Inflammatory macrophage treated with lipopolysaccharide for 1 hour (primary cell): ENCODE data around the gene MACIR.

Experiments
- DNase-seq, 2 donors: peaks; one replicate each; pipeline ENCODE4 v3.0.0-alpha.2; 2020 to 2022

The MACIR gene

DNA sequence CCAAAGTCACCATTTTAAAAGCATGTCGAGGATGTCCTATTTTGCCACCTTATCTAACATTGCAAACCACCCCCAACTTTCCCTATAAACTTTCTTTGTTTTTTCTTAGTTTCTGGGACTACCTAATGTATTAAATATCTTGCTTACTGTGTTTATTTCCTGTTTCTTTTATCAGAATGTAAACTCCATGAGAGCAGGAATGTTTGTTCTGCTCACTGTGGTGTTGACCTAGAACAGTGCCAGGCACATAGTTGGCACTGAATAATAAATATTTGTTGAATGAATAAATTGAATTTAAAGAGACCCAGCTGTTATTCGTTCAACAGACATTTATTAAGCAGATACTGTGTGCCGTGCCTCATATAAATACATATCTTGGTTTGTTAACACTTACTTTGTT lies 35.2 kb downstream of the MACIR start:
- DNase-seq: no peak

DNA sequence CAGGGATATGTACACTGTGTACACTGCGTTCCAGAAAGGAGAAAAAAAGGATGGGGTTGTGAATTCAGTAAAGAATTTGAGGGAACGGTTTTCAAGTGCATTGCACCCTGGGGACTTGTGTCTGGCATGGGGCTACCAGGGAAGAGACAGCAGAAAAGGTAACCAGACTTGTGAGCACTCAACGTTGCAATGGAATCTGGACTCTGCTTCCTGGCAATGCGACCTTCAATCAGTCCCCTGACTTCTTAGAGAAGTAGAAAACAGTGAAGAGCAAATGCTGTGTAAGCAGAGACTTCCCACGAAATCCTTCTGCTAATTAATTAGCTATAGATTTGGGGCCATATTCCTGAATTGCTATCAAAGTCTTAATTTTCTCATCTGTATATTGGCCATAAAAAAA lies 36.3 kb downstream of the MACIR start:
- DNase-seq: no peak

DNA sequence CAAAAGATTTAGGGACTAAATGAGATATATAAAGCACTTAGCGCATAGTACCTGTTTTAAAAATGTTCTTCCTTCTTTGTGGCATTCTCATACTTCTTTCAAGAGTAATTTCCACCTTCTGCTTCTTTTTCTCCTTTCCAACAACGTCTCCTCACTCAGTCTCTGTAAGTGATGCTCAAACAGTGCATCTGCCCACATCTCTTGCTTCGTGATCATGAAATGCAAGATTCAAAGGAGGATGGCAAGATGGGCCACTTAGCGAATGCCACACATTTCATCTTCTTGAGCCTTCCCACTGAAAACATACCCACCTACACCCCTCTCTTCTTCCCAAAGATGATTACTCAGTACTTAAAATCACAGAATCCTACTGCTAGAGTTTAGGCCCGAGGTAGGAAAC lies 36.9 kb downstream of the MACIR start:
- no peak for DNase-seq

DNA sequence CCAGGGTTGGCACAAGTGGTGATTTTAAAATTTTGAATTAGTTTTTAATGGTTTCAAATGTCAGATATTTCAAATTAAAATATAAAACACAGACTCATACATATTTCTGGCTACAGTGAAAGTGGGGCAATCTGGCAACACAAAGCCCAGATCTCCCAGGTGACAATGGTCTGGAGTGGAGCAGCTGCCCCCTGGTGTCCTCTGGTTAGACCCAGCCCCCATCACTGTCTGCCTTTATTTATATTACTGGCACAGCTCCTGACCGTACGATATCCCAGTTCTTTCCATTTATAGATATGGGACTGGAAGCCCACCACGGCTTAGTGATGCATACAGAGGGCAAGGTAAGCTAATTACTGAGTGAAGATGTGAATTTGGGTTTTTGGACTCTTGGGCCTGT lies 37.3 kb downstream of the MACIR start:
- DNase-seq: no peak

DNA sequence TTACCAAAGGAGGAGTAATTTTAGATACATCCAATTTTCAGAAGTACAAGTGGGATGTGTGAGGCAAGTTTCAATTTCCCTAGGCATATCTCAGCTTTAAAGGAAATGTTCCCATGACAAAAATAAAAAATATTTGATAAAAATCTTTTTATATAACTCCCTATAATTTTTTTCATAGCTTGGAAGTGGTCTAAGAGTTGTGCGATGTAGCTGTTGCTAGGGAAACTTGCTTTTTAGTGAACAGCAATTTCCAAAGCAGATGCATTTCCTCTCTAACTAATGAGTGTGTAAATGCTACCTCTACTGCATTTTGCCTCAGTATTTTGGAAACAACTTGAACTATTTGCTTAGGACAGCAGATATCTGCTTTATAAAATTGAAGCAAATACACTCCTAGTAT lies 39.6 kb downstream of the MACIR start:
- no peak for DNase-seq

DNA sequence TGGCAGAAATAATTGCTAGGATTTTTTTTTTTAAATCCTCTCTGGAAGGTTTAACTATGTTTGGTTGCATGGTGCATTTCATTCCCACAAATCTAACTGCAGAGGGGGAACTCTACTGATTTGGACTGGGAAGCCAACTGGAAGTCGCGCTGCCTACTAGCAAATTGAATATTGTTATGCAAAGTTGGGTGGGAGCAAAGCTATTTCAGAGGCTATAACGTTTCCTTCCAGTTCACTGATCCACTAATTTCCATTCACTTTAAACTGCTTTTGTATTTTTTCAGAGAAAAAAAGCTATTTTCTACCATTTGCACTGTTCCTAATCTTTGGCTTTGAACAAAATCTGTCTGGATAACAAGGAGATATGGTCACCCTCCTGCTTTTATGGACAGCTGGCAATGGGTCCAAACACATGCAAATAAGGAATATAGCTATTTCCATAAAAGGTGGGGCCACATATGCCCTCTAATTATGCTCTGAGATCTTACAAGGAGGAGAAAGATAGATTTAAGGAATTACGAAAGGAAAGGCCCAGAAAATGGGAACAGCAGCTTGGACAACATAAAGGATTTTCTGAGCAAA lies 40.1 kb downstream of the MACIR start:
- no peak for DNase-seq

DNA sequence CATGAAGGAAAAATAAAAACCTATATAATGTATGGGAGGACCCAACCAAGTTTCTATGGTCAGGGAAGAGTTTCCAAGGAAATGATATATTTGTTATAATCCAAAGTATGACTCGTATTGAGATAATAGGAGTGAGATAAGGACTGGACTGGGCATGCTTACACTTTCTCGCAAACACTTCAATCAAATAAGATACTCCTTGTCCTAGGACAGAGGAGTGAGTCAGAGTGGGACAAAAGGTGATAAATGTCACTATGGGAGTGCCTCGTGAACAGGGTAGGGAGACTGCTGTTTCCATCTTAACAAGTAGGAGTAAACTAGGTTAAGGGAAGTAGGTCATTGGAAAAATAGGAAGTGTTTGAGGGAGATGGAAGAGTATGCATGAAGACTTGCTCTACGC lies 47.2 kb downstream of the MACIR start:
- no peak for DNase-seq

DNA sequence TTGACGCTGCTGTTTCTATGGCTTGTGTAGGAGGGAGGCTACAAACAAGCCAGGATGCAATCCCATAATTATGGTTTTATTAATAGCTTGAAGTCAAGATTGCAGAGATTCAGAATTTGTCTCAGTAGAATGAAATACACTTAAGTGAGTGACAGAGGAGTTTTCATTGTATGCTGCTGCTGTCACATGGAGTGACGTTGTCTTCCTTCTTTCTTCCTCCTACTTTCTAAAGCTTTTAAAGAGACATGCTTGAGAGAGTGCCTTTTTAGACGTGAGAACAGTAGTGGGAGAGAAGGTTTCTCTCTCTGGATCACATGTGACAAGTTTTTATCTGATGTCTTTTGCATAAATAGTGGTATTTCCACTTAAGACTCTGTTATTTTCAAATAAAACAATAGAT lies 48.9 kb downstream of the MACIR start:
- no peak for DNase-seq

DNA sequence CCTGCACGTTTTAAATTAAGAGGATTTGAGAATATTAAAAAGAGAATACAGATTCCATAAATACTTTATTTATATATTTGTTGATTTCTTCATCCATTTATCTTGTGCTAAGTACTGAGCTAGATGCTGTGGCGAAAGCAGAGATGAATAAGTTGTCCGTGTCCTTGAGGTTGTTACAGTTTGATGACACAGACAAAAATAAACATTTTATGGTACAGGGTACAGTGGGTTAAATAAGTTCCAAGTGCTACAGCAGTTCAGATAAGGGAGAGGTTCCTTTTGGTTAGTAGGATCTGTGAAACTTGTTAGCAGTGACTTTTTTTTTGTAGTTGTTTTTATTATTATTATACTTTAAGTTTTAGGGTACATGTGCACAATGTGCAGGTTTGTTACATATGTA lies 50.2 kb downstream of the MACIR start:
- DNase-seq: no peak

DNA sequence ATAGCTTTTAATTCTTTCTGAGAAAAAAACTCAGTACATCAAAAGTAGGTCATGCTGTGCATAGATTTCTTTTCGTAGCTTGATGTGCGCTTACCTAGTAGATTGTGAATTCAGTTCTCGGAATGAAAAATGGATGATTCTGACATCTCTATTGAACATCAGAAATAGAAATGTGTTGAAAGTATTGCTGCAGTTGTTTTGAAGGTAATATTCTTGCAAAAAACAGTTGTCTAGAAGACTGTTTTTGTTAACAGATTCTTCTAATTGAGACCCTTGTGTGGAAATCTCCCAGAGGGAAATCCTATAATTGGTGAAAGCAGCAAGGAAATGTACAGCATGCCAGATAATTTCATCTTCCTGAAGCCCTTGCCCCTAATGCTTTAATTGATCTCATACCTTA lies 54.5 kb downstream of the MACIR start:
- no peak for DNase-seq

DNA sequence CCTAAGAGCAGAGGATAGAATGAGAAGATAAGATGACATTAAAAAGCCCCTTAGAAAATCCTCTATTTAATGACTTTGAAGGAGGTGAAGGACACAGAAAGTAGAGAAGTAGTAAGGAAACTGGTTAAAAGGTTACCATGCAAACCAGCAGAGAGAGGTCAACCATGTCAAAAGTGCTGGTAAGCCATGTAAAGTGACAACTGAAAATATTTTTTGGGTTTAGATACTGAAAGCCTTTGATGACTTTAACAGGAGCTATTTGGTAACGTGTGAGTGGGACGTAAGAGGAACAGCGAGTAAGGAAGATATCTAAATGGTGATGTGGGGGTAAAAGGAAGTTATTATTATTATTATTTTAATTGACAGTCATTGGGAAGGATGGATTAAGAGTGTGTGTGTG lies 56.9 kb downstream of the MACIR start:
- no peak for DNase-seq

DNA sequence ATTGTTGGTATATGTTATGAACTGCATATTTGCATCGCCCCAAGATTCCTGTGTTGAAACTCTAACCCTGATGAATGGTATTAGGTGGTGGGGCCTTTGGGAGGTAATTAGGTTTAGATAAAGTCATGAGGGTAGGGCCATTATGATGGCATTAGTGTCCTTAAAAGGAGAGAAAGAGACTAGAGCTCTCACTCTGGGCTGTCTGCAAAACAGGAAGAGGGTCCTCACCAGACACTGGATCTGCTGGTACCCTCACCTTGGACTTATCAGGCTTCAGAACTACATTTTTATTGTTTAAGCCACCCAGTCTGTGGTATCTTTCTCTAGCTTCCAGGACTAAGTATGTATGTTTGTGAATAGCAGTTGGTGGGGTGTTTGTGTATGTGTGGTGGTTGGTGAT lies 68.9 kb downstream of the MACIR start:
- no peak for DNase-seq

DNA sequence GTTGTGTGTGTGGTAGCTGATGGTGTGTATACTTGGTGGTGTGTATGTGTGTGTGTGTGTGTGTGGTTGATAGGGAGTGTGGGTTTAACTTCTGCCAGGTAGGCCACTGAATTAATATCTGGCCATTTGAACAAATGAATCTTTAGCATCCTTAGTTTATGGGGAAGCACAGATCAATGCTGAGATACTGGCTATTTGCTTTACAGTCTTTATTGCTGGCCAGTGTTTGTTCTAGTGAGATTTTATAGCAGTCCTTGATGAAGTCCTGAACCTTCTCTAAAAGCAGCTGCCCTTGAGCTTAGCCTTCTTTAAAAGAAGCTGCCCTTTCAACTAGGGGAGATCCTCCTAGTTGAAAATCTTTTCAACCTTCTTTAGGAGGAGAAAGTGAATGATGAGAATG lies 69.3 kb downstream of the MACIR start:
- no peak for DNase-seq
